Measurements from ENCODE around the gene GRIK1. TPM values are rescaled to one million over a fixed set of nuclear protein-coding genes. Genes with fewer than 3 reads are reported as not detected.

The GRIK1 gene
- total RNA-seq, 2 donors from 2014 or later, result not detected

GRCh38 chr21:29673096-29673610 is 266.6 kb downstream of the GRIK1 start:
- Histone ChIP-seq H3K27ac (ENCODE audit: low read depth, low read length) (no peak overlapping the region), H3K27me3 (ENCODE audit: control insufficient read depth, insufficient read depth, low read length, poor library complexity, severe bottlenecking) (no peaks in the 10 kb centered on the region), H3K9me3 (ENCODE audit: control insufficient read depth, low read length) (no peaks in the 10 kb centered on the region), H3K4me3 (ENCODE audit: low read length) (no peak overlapping the region), H3K9ac (ENCODE audit: extremely low read depth, low read length, poor library complexity, severe bottlenecking) (no peak overlapping the region), H3K4me1 (ENCODE audit: control insufficient read depth, insufficient read depth, low read length) (peaks cover 10% of the 10 kb centered on the region), H3K36me3 (ENCODE audit: control insufficient read depth, insufficient read depth, low read length) (no peaks in the 10 kb centered on the region)
- DNase-seq, result no peak
- Mint-ChIP-seq H3K9me3 (no peaks in the 10 kb centered on the region), H3K4me3 (no peak overlapping the region), H3K27me3 (ENCODE audit: insufficient read depth) (peaks cover 2% of the 10 kb centered on the region), H3K36me3 (ENCODE audit: low read depth) (no peaks in the 10 kb centered on the region), H3K27ac (no peak overlapping the region), H3K4me1 (peaks cover 26% of the 10 kb centered on the region)
- TF ChIP-seq CTCF (conservative IDR thresholded peaks at IDR 0.05), result no peak
- WGBS, 2 experiments (ENCODE audit: insufficient coverage in 1 of 2, insufficient read length in 1 of 2), result 86 to 93% methylated on average over 3 to 5 of the region's 6 CpGs

- Histone ChIP-seq H3K9ac (ENCODE audit: extremely low read depth, low read length, poor library complexity, severe bottlenecking) (no peak overlapping the region), H3K4me3 (ENCODE audit: low read length) (no peak overlapping the region), H3K4me1 (ENCODE audit: control insufficient read depth, insufficient read depth, low read length) (peaks cover 10% of the 10 kb centered on the region), H3K27ac (ENCODE audit: low read depth, low read length) (no peak overlapping the region), H3K9me3 (ENCODE audit: control insufficient read depth, low read length) (no peaks in the 10 kb centered on the region), H3K27me3 (ENCODE audit: control insufficient read depth, insufficient read depth, low read length, poor library complexity, severe bottlenecking) (no peaks in the 10 kb centered on the region), H3K36me3 (ENCODE audit: control insufficient read depth, insufficient read depth, low read length) (no peaks in the 10 kb centered on the region)
- TF ChIP-seq CTCF (conservative IDR thresholded peaks at IDR 0.05), result peak; percentile 58
- Mint-ChIP-seq H3K27ac (no peak overlapping the region), H3K27me3 (ENCODE audit: insufficient read depth) (peaks cover 2% of the 10 kb centered on the region), H3K4me3 (no peak overlapping the region), H3K36me3 (ENCODE audit: low read depth) (no peaks in the 10 kb centered on the region), H3K4me1 (peaks cover 26% of the 10 kb centered on the region), H3K9me3 (no peaks in the 10 kb centered on the region)
- DNase-seq, result no peak
- 86 to 88% methylated on average over 2 to 4 of the region's 4 CpGs for WGBS, 2 experiments (ENCODE audit: insufficient coverage in 1 of 2, insufficient read length in 1 of 2)
These were observed 268.1 kb downstream of the GRIK1 start for GRCh38 chr21:29671728-29672127.

GRCh38 chr21:29670228-29670627 is 269.6 kb downstream of the GRIK1 start:
- H3K27ac Mint-ChIP-seq, result no peak overlapping the region
- Histone ChIP-seq H3K9me3 (ENCODE audit: control insufficient read depth, low read length) (no peaks in the 10 kb centered on the region), H3K27me3 (ENCODE audit: control insufficient read depth, insufficient read depth, low read length, poor library complexity, severe bottlenecking) (no peaks in the 10 kb centered on the region), H3K36me3 (ENCODE audit: control insufficient read depth, insufficient read depth, low read length) (no peaks in the 10 kb centered on the region), H3K9ac (ENCODE audit: extremely low read depth, low read length, poor library complexity, severe bottlenecking) (no peak overlapping the region), H3K4me1 (ENCODE audit: control insufficient read depth, insufficient read depth, low read length) (peaks cover 7% of the 10 kb centered on the region), H3K27ac (ENCODE audit: low read depth, low read length) (no peak overlapping the region), H3K4me3 (ENCODE audit: low read length) (no peak overlapping the region)
- no peak for TF ChIP-seq CTCF (conservative IDR thresholded peaks at IDR 0.05)
- WGBS, 2 experiments (ENCODE audit: insufficient coverage in 1 of 2, insufficient read length in 1 of 2), result 95 to 100% methylated on average over 1 to 2 of the region's 2 CpGs
- peaks cover 14% of the 10 kb centered on the region for H3K4me1 Mint-ChIP-seq
- no peaks in the 10 kb centered on the region for H3K36me3 Mint-ChIP-seq (ENCODE audit: low read depth)
- no peaks in the 10 kb centered on the region for H3K9me3 Mint-ChIP-seq
- DNase-seq, result no peak
- peaks cover 2% of the 10 kb centered on the region for H3K27me3 Mint-ChIP-seq (ENCODE audit: insufficient read depth)
- no peak overlapping the region for H3K4me3 Mint-ChIP-seq
